Measurements from ENCODE around the gene EIF4E2. TPM values are rescaled to one million over a fixed set of nuclear protein-coding genes. Genes with fewer than 3 reads are reported as not detected.

The EIF4E2 gene
- total RNA-seq, 2 donors from 2014 or later = 12.2 to 17.4 TPM

DNA sequence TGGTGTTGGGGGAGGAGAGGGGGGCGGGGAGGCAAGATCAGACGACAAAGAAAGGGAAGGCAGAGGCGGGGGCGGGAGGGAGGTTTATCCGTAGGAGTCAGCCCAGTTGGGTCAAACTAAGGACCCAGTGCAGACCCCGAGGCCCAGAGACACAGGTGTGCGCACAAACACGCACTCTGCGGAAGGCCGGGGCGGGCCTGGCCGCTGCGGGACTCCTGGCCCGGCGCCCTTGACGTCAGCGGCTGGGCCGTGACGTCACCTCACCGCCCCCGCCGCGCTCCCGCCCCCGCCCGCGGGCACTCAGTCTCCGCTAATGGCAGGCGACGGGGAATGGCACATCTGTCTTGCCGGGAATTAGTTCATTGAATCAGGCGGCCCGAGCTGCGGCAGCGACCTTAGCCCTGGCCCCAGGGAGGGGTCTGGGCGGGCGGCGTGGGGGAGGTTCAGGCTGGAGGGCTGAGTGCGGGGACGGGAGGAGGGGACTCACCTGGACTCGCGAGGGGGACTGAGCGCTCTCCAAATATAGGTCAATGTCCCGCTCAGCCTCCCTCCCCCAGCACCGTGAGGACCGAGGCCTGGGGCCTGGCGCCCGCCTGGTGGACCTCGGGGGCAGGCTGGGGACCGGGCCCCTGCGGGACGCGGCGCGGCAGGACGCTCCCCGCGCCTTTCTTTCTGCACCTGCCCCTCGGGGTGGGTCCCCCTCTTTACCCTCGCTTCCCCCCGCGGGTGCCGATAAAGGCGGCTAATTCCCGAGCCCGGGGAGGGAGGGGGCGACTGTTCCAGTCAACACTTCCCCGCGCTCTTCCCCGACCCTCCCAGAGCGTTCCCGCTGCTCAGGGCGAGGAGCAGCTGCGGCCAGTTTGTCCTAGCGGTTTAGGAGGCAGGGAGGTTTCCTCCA lies 47.3 kb upstream of the EIF4E2 start:
- H3K36me3 ChIP-seq (replicated peaks in 1 of 2; ENCODE audit: insufficient read depth in 1 of 2, low read depth in 2 of 2) = no peaks in the 10 kb centered on the region
- H3K9me3 ChIP-seq = no peaks in the 10 kb centered on the region
- DNase-seq (peak in 3 of 4 donors; percentile 23 to 32 (median 27)), ATAC-seq (peak; percentile 25)
- intact Hi-C loops (cut with DNase I) = no loop called here
- TF ChIP-seq POLR2A (IDR thresholded peaks at IDR 0.05) = no peak
- TF ChIP-seq, protein P1, sequence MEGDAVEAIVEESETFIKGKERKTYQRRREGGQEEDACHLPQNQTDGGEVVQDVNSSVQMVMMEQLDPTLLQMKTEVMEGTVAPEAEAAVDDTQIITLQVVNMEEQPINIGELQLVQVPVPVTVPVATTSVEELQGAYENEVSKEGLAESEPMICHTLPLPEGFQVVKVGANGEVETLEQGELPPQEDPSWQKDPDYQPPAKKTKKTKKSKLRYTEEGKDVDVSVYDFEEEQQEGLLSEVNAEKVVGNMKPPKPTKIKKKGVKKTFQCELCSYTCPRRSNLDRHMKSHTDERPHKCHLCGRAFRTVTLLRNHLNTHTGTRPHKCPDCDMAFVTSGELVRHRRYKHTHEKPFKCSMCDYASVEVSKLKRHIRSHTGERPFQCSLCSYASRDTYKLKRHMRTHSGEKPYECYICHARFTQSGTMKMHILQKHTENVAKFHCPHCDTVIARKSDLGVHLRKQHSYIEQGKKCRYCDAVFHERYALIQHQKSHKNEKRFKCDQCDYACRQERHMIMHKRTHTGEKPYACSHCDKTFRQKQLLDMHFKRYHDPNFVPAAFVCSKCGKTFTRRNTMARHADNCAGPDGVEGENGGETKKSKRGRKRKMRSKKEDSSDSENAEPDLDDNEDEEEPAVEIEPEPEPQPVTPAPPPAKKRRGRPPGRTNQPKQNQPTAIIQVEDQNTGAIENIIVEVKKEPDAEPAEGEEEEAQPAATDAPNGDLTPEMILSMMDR (IDR thresholded peaks at IDR 0.05) = no peak
- no peak overlapping the region for H3K27ac ChIP-seq
- 23 to 37% methylated on average over 36 to 61 of the region's 75 CpGs for WGBS, 2 donors
- H3K27me3 ChIP-seq = peaks cover 0 to 6% of the 10 kb centered on the region in 2 donors
- H3K4me3 ChIP-seq = no peak overlapping the region
- H3K4me1 ChIP-seq = peaks cover 22% of the 10 kb centered on the region

DNA sequence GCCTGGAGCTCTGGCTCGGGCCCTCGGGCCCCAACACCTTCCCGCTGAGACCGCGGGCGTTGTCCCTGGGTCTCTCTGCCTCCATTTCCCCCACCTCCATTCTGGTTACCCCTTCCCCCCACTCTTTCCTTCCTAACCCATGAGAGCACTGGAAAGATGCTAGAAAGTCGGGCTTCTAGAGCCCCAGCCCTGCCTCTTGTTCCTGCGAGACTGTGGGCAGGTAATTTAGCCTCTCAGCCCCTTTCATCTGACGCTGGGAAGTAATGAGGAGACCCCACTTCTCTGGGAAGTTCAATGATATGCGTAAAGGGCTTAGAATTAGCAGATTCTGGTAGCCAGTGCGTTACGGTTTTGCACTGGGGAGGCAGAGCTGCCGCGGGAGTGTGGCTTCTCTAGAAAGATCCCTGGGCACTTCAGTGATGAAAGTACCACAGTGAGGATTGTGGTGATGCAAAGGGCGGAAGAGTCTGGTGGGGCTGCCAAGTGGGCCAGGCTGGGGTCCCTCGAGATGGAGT lies 46.6 kb upstream of the EIF4E2 start:
- TF ChIP-seq, protein P1 (IDR thresholded peaks at IDR 0.05) = no peak
- TF ChIP-seq POLR2A (IDR thresholded peaks at IDR 0.05) = no peak
- ATAC-seq = no peak
- Histone ChIP-seq H3K4me1 (peaks cover 22% of the 10 kb centered on the region), H3K4me3 (no peak overlapping the region), H3K27ac (no peak overlapping the region), H3K27me3 (peaks cover 0 to 6% of the 10 kb centered on the region in 2 donors), H3K9me3 (no peaks in the 10 kb centered on the region), H3K36me3 (replicated peaks in 1 of 2; ENCODE audit: insufficient read depth in 1 of 2, low read depth in 2 of 2) (no peaks in the 10 kb centered on the region)
- no peak for DNase-seq
- intact Hi-C loops (cut with DNase I) = no loop called here
- WGBS, 2 donors = 59 to 75% methylated on average over 15 to 16 of the region's 16 CpGs

DNA sequence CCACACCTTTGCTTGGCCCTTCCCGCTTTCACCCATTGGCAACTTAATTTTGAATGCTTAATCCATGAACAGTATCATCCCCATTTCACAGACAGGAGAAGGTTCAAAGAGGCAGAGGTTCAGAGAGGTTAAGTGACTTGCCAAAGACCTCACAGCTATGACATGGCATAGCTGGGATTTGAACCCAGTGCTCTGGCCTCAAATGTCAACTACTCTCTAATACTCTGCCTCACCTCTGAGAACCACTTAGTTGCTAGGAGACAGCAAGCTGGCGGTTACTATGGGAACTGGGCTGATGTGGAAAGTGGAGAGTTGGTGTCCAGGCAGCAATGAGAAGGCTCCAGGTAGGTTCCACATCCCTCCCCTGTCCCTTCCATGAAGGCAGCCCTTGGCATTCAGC lies 46.1 kb upstream of the EIF4E2 start:
- H3K9me3 ChIP-seq = no peaks in the 10 kb centered on the region
- no peak overlapping the region for H3K27ac ChIP-seq
- no peaks in the 10 kb centered on the region for H3K36me3 ChIP-seq (replicated peaks in 1 of 2; ENCODE audit: insufficient read depth in 1 of 2, low read depth in 2 of 2)
- TF ChIP-seq, protein P1 (IDR thresholded peaks at IDR 0.05) = no peak
- no peak for TF ChIP-seq POLR2A (IDR thresholded peaks at IDR 0.05)
- peaks cover 0 to 6% of the 10 kb centered on the region in 2 donors for H3K27me3 ChIP-seq
- H3K4me1 ChIP-seq = peaks cover 22% of the 10 kb centered on the region
- no peak overlapping the region for H3K4me3 ChIP-seq
- no peak for DNase-seq
- 90 to 91% methylated on average over 2 of the region's 2 CpGs for WGBS, 2 donors
- intact Hi-C loops (cut with DNase I) = no loop called here
- ATAC-seq = no peak

DNA sequence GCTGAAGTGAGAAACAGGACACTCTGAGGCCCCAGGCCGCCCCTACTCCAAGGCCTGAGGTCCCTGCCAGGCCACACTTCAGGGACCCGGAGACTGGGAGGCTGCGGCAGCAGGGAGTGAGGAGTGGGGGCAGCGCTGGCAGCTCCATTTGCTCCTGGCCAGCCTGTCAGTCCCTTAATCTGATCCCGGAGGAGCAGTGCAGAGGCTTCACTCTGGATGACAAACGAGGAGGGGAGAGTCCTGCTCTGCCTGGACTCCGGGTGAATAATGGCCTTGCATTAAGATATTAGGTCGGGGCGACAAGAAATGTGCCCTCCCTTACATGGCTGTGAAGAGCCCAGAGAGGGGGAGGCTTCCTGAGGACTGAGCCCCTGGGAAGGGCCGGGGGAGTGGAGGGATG lies 44.6 kb upstream of the EIF4E2 start:
- whole genome bisulfite sequencing, 2 donors = 60 to 65% methylated on average over 9 of the region's 10 CpGs

More for the DNA sequence above, 44.6 kb upstream of the EIF4E2 start:
- peaks cover 22% of the 10 kb centered on the region for H3K4me1 ChIP-seq
- intact Hi-C loops (cut with DNase I) = no loop called here
- ATAC-seq (no peak), DNase-seq (no peak)
- H3K4me3 ChIP-seq = no peak overlapping the region
- H3K36me3 ChIP-seq (replicated peaks in 1 of 2; ENCODE audit: insufficient read depth in 1 of 2, low read depth in 2 of 2) = no peaks in the 10 kb centered on the region
- peaks cover 0 to 6% of the 10 kb centered on the region in 2 donors for H3K27me3 ChIP-seq
- no peaks in the 10 kb centered on the region for H3K9me3 ChIP-seq
- H3K27ac ChIP-seq = no peak overlapping the region
- no peak for TF ChIP-seq POLR2A (IDR thresholded peaks at IDR 0.05)
- TF ChIP-seq, protein P1 (IDR thresholded peaks at IDR 0.05) = no peak
